HG03439 (cell line): ENCODE measurements around the gene AKAP12.

Experiments used
- ATAC-seq: cut with Tn5 transposase; IDR thresholded peaks from one replicate; pipeline ENCODE4 v1.9.1; 2021; ENCODE audit warnings: mild to moderate bottlenecking, moderate library complexity; ENCODE audit not compliant: unreplicated experiment

Gene AKAP12

DNA sequence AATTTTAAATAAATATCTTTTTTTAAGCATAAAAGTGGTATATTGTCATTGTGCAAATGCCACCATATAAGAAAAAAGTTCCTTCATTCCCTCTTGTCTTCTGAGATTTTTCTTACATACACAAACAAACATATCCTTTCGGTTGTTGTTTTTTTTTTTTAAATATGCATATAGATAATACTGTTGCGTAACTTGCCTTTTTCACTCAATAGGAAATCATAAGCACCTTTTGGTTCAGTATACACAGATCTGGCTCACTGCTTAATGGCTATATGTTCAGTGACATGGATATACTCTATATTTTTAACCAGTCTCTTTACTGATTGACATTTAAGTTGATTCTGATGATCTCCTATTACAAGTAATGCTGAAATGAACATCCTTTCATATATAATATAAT is 40.1 kb downstream of the AKAP12 start:
- no peak for ATAC-seq

DNA sequence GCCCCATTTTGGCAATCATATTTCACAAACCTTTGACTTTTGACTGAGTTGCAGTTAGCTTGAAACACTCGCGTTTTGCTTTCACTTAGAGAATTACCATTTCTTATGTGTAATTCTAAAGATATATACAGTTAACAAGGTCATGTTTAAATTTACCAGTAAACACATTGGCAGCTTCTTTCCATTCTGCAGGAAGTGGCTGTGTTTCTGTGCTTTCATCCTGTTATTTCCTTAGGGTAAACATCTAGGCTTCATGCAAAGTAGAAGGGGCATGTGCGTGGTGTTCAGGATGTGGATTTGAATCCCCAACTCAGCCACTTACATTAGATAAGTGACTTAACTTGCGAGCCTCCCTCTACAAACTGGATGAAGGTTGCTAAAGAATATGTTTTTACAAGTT is 41.1 kb downstream of the AKAP12 start:
- ATAC-seq = no peak

DNA sequence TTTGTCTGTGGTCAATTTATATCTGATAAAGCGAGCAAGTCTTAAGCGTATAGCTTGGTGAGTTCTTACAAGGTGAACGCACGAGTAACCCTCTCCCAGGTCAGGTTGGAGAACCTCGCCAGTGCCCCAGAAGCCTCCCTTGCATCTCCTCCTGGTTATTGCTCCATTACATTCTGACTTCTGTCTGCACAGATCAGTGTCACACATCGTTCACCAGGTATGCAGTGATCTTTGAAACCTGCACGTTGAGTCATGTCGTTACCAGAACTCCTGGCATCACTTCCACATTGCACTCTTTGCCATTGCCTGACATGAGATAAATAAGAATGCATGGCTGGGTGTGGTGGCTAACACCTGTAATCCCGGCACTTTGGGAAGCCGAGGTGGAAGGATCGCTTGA is 44.2 kb downstream of the AKAP12 start:
- no peak for ATAC-seq

DNA sequence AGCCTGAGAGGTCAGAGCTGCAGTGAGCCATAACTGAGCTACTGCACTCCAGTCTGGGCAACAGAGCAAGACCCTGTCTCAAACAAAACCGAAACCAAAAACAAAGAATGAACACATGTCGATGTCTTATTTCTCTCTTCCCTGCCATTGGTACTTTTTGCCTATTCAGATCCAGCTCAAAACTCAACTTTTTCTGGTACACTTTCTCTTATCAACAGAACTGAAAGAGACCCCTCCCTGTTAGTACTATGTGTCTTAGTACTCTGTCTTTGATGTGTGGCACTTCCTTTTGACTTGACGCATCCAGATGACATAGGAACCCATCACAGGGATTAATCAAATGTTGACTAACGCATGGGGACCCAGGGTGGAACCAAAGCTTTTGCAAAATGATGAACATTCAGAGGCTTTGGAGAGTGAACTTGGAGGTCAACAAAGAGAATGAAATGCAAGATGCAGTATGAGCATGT is 44.8 kb downstream of the AKAP12 start:
- ATAC-seq = no peak

DNA sequence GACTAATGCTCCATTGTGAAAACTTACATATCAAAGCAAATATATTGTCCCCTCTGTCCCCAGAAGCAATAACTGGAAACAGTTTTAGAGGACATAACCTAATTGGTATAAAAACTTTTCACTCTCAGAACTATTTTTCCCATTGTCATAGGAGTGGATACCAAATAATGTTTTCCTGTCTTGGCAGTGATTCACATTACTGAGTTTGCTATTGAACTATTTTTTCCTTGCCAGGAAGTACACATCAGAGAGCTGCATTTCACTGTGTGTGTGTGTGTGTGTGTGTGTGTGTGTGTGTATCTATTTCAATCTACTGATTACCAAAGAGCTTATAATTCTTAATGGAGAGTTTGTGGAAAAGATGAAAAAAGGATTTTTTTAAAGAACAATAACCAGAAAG is 45.4 kb downstream of the AKAP12 start:
- no peak for ATAC-seq

DNA sequence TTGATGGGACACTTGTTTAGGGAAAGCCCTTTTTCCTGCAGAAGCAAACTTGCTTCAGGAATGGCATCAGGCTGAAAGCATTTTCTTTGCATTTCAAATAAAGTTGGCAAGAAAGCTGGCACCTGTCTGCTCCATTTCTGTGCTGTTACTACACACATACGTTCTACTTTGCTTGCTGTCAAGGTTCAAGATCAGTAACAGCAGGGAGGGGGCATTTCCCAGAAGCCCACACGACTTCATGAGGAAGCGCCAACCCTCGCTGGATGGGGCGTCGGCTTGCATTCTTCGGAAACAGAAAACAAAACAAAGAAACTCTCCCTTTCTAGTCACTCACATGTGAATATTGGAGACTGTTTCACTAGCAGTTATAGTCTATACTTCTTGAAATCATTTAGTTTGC is 46.4 kb downstream of the AKAP12 start:
- ATAC-seq = no peak

DNA sequence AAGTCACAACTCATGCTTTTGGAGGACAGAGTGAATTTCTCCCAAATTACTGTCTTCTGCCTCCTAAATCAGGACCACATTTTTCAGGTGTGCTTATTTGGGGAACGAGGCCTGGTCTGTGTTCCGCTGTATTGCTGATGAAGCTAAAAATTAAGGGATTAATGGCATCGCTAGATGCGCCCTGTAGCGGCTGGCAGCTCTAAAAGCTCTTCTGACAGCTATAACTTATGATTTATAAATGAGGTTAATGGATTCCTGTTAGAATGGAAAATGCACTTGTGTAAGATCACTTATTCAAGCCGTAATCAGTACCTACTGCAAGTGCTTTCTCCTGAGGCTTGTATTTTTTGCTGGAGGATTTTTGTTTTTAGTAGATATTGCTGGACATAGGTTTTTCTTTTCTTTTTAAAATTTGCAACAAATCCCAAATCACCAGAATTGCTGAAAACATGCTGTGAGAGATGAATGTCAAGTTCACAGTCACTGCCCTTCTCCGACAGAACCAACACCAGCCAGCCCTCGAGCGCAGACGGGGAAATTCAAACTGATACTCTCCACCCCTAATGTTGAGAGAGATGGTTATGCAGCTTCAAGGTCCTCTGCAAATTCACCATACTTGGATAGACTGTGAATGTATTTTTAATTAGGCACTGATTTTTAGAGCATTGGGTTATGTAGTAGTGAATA is 49.1 kb downstream of the AKAP12 start:
- no peak for ATAC-seq

DNA sequence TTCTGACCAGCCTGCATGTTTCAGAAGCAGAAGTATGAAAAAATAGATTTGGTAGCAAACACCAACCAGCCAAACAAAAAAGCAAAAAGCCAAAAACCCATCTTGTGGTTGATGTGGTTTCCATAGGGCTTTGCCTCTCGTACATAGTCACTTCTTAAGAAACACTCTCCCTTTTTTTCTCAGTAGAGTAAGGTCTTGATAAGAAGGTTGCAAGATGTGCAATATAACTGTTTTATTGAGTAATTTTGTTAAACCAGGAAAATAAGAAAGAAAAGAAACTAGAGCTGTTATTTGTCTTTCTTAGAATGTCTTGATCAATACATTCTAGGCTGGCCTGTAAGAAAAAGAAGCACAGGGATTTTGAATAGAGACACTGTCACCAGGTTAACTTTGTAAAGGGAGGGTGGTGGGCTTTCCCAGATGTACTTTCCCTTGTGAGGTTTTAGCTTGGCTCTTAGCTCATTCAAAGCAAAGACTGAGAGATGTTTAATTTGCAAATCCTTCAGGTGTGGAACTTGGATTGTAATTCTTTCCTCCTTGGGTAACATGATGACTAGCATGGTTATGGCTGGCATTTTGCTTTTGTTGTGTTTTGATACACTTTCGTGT is 49.7 kb downstream of the AKAP12 start:
- no peak for ATAC-seq

DNA sequence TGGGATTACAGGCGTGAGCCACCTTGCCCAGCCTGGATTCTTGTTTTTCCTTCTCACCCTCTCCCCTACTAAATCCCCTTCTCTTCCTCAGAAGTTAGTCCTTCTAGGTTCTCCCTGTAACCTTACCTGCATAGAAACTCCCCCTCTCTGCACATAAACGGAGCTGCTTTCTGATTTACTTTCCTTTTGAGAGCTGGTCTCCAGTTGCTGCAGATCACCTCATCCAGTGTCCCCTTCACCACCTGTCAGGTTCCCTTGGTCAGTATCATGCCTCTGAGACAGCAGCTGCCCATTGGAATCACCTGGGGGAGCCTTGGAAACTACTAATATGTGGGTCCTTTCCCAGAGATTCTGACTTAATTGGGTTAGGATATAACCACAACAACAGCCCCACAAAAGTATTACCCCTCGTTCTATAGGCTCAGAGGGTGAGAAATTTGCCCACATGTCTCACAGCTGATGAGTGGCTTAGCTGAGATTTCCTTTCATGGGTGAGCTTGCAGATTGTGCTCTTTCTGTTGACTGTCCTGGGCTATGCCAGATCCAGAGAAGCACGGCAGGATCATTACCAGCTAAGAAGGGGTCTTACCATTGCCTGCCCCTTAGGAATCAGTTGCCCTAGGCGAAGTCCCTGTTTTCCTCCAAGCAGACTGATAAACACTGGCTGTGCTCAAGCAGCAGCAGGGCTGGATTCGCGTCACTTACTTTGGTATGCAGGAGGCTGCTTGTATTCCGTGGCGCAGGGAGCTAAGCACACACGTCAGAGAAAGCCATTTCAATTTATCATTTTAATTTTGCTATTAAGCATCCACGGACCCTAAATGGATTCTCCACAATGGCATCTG is 51.3 kb downstream of the AKAP12 start:
- ATAC-seq = no peak

DNA sequence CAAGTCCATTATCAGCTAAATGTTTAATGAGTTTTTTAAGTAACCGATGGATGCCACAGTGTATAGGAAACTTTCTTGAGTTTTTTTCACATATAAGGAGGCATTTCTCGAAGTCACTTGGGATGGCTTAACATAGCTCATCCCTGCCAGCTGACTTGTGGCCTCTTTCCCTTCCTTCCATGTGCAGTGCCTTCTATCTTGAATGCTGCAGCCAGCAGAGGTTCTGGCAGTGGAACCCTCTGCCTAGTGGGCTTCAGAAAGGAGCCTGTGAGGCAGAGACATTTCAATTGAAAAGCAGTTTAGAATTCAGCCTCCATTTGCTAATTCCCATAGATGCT is 51.9 kb downstream of the AKAP12 start:
- no peak for ATAC-seq

DNA sequence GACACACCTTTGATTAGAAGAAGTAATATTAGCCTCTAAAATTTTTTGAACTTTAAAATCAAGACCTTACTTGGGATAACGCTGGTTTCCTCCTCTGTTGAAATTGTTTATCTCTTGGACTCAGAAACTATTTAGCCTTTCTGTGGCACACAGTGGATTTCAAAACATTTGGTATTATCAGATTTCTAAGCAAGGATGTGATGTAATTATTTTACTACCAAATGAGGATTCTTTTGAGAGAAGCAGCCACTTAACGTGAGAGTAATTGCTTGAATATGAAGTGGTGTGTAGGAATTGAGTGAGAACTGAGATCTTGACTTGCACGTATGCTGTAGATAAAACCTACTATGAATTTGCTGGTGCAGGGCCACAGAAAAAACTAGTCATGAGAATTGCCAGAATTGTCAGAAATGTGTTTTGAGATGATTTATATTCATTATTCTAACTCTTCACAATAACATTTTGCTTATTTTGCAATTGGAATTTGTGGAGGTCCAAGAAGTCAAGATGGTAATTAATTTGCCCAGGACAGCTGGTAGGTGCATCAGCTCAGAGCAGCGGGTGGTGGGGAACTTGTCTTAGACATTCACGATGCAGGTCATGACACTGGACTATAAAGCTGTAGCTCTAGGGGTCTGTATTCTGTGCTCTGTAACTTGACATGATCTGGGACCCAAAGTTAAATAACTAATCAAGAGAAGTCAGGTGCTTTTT is 53.4 kb downstream of the AKAP12 start:
- ATAC-seq = no peak

DNA sequence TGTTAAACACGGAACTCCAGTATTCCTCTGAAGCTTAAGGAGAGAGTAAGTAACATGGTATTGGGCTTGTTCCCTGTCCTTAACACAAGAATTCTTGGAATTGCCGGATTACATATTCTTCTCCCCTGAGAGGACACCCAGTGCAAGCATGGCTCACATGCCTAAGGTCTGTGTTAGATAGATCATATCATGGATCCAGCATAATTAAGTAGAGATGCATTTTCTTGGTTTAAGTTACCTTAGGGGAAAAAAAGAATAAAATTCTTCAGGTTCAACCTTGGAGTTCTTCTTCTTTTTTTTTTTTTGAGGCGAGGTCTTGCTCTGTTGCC is 53.9 kb downstream of the AKAP12 start:
- ATAC-seq = no peak

DNA sequence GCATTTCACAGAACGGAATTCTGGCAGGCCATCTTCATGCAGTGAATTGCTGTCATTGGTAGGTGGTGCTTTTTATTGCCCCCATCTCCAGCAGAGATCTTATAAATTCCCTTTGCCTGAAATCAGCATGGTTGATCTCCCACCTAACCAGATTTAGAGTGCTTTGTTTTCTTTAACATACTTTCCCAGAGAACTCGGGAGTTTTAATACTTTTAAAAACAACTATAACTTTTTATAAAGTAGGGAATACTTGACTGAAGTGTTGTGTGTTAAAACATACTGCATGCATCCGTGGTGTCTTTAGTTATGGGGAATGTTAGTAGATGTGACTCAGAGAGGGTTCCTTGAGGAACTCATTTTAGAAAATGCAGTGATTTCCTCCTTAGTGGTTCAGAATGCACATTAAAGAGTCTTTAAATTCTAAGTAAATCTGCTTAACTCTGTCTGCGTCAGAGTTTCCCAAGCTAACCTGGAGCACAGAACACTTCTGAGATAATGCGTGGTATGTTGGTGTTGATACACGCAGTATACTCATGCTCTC is 54.9 kb downstream of the AKAP12 start:
- no peak for ATAC-seq

DNA sequence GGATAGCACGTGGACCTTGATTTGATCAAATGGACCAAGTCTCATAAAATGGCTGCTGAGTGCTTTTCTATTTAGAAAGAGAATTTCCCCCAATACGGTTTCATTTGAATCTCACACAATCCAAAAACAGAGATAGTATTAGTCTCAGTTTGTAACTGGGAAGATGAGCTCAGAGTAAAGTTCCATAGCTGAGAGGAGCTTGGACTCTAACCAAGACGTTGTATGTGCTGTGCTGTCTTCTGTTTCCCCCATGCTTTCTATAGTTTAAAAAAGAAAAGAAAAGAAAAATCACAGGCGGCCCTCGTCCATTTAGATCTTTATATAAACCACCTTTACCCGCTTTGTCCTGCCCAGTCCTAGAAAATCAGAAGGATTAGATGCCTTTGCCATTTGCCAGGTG is 58.1 kb downstream of the AKAP12 start:
- ATAC-seq = no peak

DNA sequence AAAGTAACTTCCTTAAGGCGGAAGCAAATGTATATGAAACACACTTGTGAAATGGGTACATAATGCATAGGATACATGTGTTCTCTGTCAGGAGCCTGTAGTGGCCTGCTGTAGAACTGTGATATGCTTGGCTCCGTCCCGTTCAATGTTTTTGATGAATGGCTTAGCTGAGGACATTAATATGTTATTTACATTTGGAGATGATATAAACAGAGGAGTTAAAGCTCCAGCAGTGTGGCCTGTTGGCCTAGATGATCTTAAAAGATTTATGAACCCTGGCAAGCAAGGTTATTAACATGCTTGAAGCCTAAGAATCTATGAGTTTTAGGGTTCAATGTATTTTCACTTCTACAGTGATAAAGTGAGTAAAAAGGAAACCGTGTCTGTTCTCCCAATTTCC is 59.2 kb downstream of the AKAP12 start:
- no peak for ATAC-seq

DNA sequence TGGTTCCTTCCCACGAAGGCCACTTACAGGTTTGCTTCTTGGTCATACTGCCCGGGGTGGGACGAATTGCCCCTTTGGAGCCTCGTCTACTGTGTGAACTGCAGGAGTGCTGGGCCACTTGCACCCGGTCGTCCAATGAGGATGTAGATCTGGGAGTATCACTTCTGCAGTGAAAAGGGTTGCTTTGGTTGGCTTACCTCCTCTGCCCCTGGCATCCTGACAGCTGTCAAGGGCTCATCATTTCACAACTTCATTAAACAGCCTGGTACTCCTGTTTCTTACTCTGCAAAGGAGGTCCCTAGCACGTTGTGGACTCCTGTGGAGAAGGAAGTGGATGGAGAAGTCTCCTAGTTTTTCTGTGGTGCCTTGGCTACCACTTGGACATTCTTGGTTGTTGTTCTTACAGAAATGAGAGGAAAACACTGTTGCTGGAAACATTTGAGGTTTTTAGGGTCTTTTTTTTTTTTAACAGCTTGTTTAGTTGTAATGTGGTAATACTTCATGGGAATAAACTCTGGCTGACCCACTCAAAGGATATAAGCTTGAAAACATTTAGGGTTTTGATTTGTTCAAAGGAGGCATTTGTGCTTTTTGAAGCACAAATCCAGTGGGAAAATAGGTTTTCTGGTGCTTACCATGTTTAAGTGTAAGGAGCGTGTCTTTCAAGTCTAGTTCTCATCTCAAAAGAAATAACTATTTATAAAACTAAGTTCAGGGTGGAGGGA is 60.7 kb downstream of the AKAP12 start:
- no peak for ATAC-seq

DNA sequence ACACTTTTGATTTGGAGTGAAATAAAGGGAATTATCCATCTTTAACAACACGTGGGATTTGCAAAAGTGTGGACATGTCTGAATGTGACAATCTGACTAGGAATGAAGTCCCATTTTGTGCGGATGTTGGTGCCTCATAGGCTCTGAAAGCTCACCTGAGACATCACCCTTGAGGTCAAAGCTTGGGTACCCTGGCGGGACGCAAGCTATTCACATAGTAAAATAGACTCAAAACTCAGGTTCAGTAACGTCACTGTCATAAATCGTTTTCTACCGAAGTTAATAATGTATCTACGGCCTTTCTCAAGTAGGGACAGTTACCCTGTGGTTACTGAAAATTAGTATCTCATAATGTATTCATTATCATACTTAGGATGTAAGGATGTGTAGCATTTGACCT is 61.8 kb downstream of the AKAP12 start:
- no peak for ATAC-seq

DNA sequence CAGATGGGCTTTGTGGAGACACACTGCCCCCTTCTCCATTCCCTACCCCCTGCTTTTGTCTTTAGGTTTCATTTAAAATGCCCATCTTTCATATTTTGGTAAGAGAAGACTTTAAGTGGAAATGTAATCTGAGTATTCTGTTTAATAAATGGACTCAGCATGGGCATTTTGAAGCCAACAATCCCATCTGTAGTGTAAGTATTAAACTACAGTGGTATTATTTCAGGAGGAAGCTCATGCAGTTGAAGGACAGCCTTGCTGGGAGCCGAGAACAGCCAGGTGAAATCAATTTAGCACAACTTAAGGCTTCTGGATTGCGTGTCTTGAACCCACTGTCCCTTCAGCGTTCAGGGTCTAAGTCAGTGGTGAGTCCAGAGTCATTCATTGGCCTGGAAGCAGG is 63.5 kb downstream of the AKAP12 start:
- ATAC-seq = no peak

DNA sequence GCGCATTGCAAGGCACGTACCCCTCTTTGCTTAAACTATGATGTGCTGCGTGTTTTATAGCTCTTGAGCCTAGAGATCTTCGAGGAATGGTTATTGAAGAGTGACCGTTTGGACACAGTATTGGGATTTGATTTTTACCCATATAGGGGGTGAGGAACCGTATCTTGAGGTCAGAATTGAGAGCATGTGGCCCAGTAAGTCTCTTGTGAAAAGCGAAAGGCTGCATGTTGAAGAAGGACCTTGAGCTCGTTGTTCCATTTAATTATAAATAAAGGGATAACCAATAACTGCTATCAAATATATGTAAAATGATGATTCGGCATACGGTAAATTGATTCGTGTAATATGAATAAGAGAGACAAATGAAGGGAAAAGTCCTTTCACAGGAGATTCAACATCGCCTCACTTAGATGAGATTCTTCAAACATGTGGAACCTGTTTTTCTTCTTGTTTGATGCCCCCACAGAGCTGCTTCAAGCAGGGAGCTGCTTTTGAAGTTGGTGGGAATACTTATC is 66.6 kb downstream of the AKAP12 start:
- no peak for ATAC-seq

DNA sequence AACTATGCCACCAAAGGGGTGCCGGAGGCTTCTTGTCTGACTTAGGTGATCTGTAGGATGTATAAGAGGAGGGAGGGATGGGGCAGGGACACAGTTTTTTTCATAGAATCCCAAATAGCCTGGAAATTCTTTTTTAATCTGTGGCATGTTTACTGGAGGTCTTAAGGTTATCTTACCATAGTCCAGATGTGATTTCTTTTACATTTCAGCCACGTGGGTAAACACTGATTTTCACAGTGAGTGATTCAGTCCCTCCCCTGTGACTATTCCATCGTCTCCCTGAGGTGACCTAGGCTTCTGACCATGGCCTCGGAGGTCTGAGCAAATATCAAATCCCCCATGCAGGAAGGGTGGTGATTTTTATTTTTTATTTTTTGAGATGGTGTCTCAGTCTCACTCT is 67.7 kb downstream of the AKAP12 start:
- no peak for ATAC-seq

DNA sequence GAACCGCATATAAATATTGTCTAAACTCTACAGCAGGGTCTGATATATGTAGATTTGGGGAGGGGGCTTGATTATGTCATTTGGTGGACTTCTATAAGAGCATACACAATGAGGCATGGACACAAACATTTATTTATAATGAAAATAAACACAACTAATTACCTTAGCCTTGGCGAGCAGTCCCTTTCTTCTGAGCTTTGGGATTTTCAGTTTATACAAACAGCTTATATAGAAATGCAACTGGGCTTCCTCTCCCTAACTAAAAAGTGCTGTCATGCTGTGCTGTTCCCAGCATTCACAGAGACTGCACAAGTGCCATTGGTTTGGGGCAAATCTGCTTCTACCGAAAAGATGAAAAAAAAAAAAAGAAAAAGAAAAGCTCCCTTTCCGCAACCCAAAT is 69.9 kb downstream of the AKAP12 start:
- no peak for ATAC-seq
